PC-9 (cell line): ENCODE results near the gene CNOT3. TPM values are rescaled to one million over a fixed set of nuclear protein-coding genes. Genes with fewer than 3 reads are reported as not detected.
A peak's percentile ranks its signal among the peaks of the same experiment; 100 is the strongest.
"Not testable (repeated sequence)": the region's sequence is repeated elsewhere in the genome, so short reads cannot be mapped to it uniquely, and the experiment has no call there.

Experiments used
- BruUV-seq: library from RNA; stranded (reverse); fragments of 400-500 nt; replicated peaks from 2 replicates; lab custom pipeline; 2021; lab: Mats Ljungman, UMichigan
- CTCF ChIA-PET: fragments of 300-600 bp; sonication (Branson Sonifier 250); formaldehyde crosslinking; loops from one replicate; lab custom pipeline; 2022; ENCODE audit warnings: antibody characterized with exemption; lab: Charles Lee
- POLR2A ChIA-PET: fragments of 300-600 bp; sonication (Branson Sonifier 250); formaldehyde crosslinking; loops from one replicate; lab custom pipeline; 2022; ENCODE audit warnings: antibody characterized with exemption; ENCODE audit not compliant: unreplicated experiment; lab: Charles Lee
- DNase-seq, 2 experiments: peaks; one replicate each; pipeline versions ENCODE4 v3.0.0 to v3.0.0-alpha.2; 2015 to 2022; ENCODE audit warnings: mixed read lengths in 1 of 2
- H2AFZ ChIP-seq: fragments of 200-600 bp; sonication (generic); 2 replicates; pipeline ENCODE4 v1.8.1; 2017; ENCODE audit warnings: antibody characterized with exemption
- H3F3A ChIP-seq: fragments of 200-600 bp; sonication (generic); 2 replicates; pipeline ENCODE4 v1.8.1; 2017; ENCODE audit warnings: antibody characterized with exemption, mild to moderate bottlenecking, low read depth; ENCODE audit not compliant: insufficient read depth
- H3K27ac ChIP-seq: fragments of 200-600 bp; sonication (generic); 2 replicates; pipeline ENCODE4 v1.6.1; 2016; ENCODE audit warnings: mixed run types
- H3K27me3 ChIP-seq: fragments of 200-600 bp; sonication (generic); 2 replicates; pipeline ENCODE4 v1.6.1; 2016; ENCODE audit warnings: low read depth, mixed run types; ENCODE audit not compliant: insufficient read depth
- H3K36me3 ChIP-seq: fragments of 200-600 bp; sonication (generic); 2 replicates; pipeline ENCODE4 v1.6.1; 2016; ENCODE audit warnings: low read depth, mixed run types
- H3K4me1 ChIP-seq: fragments of 200-600 bp; sonication (generic); replicated peaks from 2 replicates; pipeline ENCODE4 v1.6.1; 2016; ENCODE audit warnings: mixed run types; ENCODE audit not compliant: insufficient read depth
- H3K4me2 ChIP-seq: fragments of 200-600 bp; sonication (generic); 2 replicates; pipeline ENCODE4 v1.6.1; 2017; ENCODE audit warnings: mixed run types
- H3K4me3 ChIP-seq: fragments of 200-600 bp; sonication (generic); 2 replicates; pipeline ENCODE4 v1.6.1; 2016; ENCODE audit warnings: mixed run types
- H3K79me2 ChIP-seq: fragments of 200-600 bp; sonication (generic); 2 replicates; pipeline ENCODE4 v1.6.1; 2017; ENCODE audit warnings: low read depth, mixed run types
- H3K9me2 ChIP-seq: fragments of 200-600 bp; sonication (generic); 2 replicates; pipeline ENCODE4 v1.8.1; 2017; ENCODE audit warnings: mild to moderate bottlenecking; ENCODE audit not compliant: insufficient read depth
- H3K9me3 ChIP-seq: fragments of 200-600 bp; sonication (generic); 2 replicates; pipeline ENCODE4 v1.8.1; 2016; ENCODE audit warnings: low read depth; ENCODE audit not compliant: insufficient read depth
- H4K20me1 ChIP-seq: fragments of 200-600 bp; sonication (generic); 2 replicates; pipeline ENCODE4 v1.8.1; 2017; ENCODE audit not compliant: insufficient read depth
- EZH2 ChIP-seq: fragments of 200-600 bp; sonication (generic); IDR thresholded peaks from 2 replicates; pipeline ENCODE4 v1.8.0; 2017; ENCODE audit warnings: antibody characterized with exemption, low read depth
- intact Hi-C: fragments of 100-400 bp; cut with micrococcal nuclease; formaldehyde crosslinking; loops from one replicate; pipeline ENCODE4 v1.10.0; 2022; ENCODE audit not compliant: unreplicated experiment
- total RNA-seq: library from RNA; stranded (reverse); gene quantifications from 2 replicates; pipeline ENCODE4 v1.2.3, GENCODE V29; 2021
- TF ChIP-seq, protein P1 (sequence below): fragments of 200-600 bp; sonication (generic); conservative IDR thresholded peaks from 2 replicates; pipeline ENCODE4 v1.6.1; 2017; ENCODE audit warnings: mixed run types, antibody characterized with exemption, mild to moderate bottlenecking, moderate library complexity

CNOT3 gene
- total RNA-seq, 1 experiment from 2014 or later = 89.1 TPM

DNA sequence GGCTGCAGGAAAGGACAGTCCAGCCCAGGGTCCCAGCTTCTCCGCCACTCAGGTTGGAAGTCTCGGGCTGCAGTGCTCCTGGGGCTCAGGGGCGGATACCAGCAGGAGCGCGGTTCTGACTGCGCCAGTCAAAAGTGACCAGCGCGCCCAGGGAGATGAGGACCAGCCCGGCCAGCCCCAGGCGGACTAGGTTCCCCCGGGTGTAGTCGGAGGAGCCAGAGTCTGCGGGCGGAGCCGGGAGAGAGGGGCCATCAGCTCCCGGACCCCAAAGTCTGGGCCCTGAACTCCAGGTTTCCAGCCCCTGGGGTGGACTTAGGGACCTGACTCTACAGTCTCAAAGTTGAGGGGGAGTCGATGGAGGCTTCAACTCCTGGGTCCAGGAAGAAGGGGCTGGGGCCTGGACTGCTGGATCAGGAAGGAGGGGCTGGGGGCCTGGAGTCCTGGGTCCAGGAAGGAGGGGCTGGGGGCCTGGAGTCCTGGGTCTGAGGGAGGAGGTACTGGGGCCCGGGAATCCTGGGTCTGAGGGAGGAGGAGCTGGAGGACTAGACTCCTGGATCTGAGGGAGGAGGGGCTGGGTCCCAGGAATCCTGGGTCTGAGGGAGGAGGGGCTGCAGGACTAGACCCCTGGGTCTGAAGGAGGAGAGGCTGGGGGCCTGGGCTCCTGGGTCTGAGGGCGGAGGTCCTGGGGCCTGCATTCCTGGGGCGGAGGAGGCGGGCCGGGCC lies 42.3 kb upstream of the CNOT3 start:
- no peaks in the 10 kb centered on the region for H4K20me1 ChIP-seq
- H3K27me3 ChIP-seq = peaks cover 36% of the 10 kb centered on the region
- H3K27ac ChIP-seq = no peak overlapping the region
- no peaks in the 10 kb centered on the region for H3K9me2 ChIP-seq
- H3K4me2 ChIP-seq = peak overlapping the region; percentile 83
- H3F3A ChIP-seq = peaks cover 13% of the 10 kb centered on the region
- peak overlapping the region; percentile 51; the same call in 1 of the 2 replicates for H3K4me3 ChIP-seq
- H3K79me2 ChIP-seq = no peaks in the 10 kb centered on the region
- intact Hi-C loops = no loop called here
- H3K36me3 ChIP-seq = no peaks in the 10 kb centered on the region
- peak overlapping the region; percentile 69; the same call in 1 of the 2 replicates for H2AFZ ChIP-seq
- POLR2A ChIA-PET = interaction anchor here (0.5 kb wide), 1 partner anchor 60 kb away, joined by 7 read pairs; no protein-coding TSS in a partner anchor
- no peaks in the 10 kb centered on the region for H3K4me1 ChIP-seq
- CTCF ChIA-PET = interaction anchor here (0.6 to 0.7 kb wide), 3 partner anchors 104 to 302 kb away, joined by 4 read pairs; no protein-coding TSS in a partner anchor
- no TSS peak for BruUV-seq
- DNase-seq = no peak
- H3K9me3 ChIP-seq = no peaks in the 10 kb centered on the region
- TF ChIP-seq, protein P1, sequence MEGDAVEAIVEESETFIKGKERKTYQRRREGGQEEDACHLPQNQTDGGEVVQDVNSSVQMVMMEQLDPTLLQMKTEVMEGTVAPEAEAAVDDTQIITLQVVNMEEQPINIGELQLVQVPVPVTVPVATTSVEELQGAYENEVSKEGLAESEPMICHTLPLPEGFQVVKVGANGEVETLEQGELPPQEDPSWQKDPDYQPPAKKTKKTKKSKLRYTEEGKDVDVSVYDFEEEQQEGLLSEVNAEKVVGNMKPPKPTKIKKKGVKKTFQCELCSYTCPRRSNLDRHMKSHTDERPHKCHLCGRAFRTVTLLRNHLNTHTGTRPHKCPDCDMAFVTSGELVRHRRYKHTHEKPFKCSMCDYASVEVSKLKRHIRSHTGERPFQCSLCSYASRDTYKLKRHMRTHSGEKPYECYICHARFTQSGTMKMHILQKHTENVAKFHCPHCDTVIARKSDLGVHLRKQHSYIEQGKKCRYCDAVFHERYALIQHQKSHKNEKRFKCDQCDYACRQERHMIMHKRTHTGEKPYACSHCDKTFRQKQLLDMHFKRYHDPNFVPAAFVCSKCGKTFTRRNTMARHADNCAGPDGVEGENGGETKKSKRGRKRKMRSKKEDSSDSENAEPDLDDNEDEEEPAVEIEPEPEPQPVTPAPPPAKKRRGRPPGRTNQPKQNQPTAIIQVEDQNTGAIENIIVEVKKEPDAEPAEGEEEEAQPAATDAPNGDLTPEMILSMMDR = no peak
- TF ChIP-seq EZH2 = no peak

DNA sequence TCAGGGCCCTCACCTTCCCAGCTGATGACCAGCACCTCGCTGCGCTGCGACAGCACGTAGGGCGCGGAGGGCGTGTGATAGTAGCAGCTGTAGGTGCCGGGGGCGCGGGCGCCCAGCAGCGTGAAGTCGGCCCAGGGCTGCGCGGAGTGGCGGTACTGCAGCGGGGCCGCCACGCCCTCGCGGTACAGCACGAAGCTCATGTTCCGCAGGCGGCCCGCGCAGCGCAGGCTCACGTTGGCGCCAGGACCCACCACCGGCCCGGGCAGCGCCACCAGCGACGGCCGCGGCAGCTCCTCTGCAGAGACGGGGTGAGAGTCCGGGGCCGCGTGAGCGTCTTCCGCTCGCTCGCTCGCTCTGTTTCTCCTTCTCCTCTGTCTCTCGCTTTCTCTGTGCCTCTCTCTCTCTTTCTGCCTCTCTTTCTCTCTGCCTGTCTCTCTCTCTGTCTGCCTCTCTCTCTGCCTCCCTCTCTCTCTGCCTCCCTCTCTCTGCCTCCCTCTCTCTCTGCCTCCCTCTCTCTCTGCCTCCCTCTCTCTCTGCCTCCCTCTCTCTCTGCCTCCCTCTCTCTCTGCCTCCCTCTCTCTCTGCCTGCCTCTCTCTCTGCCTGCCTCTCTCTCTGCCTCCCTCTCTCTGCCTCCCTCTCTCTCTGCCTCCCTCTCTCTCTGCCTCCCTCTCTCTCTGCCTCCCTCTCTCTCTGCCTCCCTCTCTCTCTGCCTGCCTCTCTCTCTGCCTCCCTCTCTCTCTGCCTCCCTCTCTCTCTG lies 41.5 kb upstream of the CNOT3 start:
- H3K4me2 ChIP-seq = peak overlapping the region; percentile 83
- H3K4me1 ChIP-seq, H3K9me3 ChIP-seq, H4K20me1 ChIP-seq, H3K27ac ChIP-seq, H3K79me2 ChIP-seq, intact Hi-C loops, H3K36me3 ChIP-seq, BruUV-seq, H3K9me2 ChIP-seq: not testable (repeated sequence)
- peak in 1 of 2 experiments; percentile 57 for DNase-seq
- POLR2A ChIA-PET = interaction anchor here (0.5 kb wide), 1 partner anchor 60 kb away, joined by 7 read pairs; no protein-coding TSS in a partner anchor
- H3K4me3 ChIP-seq = peak overlapping the region; percentile 51; the same call in 1 of the 2 replicates
- H3F3A ChIP-seq = peaks cover 14% of the 10 kb centered on the region
- CTCF ChIA-PET = interaction anchor here (0.6 to 0.7 kb wide), 3 partner anchors 103 to 303 kb away, joined by 3 to 4 read pairs (median 4); no protein-coding TSS in a partner anchor
- peaks cover 33% of the 10 kb centered on the region for H3K27me3 ChIP-seq
- peak overlapping the region; percentile 69; the same call in 1 of the 2 replicates for H2AFZ ChIP-seq

DNA sequence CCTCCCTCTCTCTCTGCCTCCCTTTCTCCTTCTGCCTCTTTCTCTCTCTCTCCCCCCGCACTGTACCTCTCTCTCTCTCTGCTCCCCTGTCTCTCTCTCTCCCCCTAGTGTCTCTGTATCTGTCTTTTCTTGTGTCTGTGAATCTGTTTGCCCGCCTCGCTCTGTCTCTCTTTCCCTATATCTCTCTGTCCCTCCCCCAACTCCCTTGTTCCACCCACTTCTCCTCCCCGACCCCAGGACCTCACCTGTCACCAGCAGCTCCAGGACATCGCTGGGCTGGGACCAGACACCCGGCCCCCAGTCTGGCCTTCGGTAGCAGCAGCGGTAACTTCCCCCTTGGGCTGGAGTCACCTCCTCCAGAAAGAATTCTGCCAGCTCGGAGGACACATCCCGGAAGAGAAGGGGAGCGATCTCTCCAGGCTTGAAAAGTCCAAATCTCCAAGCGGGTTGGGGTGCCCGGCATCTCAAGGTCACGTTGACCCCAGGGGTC lies 40.9 kb upstream of the CNOT3 start:
- CTCF ChIA-PET = interaction anchor here (0.6 kb wide), 4 partner anchors 67 to 287 kb away, joined by 3 to 5 read pairs (median 4); no protein-coding TSS in a partner anchor
- H3K4me2 ChIP-seq = no peak overlapping the region
- no peaks in the 10 kb centered on the region for H4K20me1 ChIP-seq
- no peaks in the 10 kb centered on the region for H3K79me2 ChIP-seq
- H3K27ac ChIP-seq = no peak overlapping the region
- no peak overlapping the region for H2AFZ ChIP-seq
- intact Hi-C loops = no loop called here
- H3K9me3 ChIP-seq = no peaks in the 10 kb centered on the region
- H3K36me3 ChIP-seq = no peaks in the 10 kb centered on the region
- no peaks in the 10 kb centered on the region for H3K9me2 ChIP-seq
- no peak overlapping the region for H3K4me3 ChIP-seq
- H3F3A ChIP-seq = peaks cover 14% of the 10 kb centered on the region
- no peaks in the 10 kb centered on the region for H3K4me1 ChIP-seq
- no peak for TF ChIP-seq EZH2
- TF ChIP-seq, protein P1 = no peak
- POLR2A ChIA-PET = no interaction called here
- DNase-seq = no peak
- H3K27me3 ChIP-seq = peaks cover 30% of the 10 kb centered on the region
- no TSS peak for BruUV-seq
